Left ventricle myocardium inferior (tissue), 1 donor: Measurements from ENCODE around the gene RBCK1. TPM values are rescaled to one million over a fixed set of nuclear protein-coding genes. Genes with fewer than 3 reads are reported as not detected.

Source experiments
- DNase-seq: peaks from one replicate; pipeline ENCODE4 v3.0.0-alpha.2; 2020
- H3K27ac ChIP-seq: fragments of 200-600 bp; replicated peaks from 2 replicates; pipeline ENCODE4 v1.8.0; 2021
- H3K27me3 ChIP-seq: fragments of 200-600 bp; 2 replicates; pipeline ENCODE4 v1.8.0; 2021; ENCODE audit warnings: low read depth
- H3K36me3 ChIP-seq: fragments of 200-600 bp; 2 replicates; pipeline ENCODE4 v1.8.0; 2021
- H3K4me1 ChIP-seq: fragments of 200-600 bp; 2 replicates; pipeline ENCODE4 v1.8.0; 2021
- H3K4me3 ChIP-seq: fragments of 200-600 bp; 2 replicates; pipeline ENCODE4 v1.8.0; 2021; ENCODE audit warnings: mild to moderate bottlenecking, moderate library complexity
- H3K9me3 ChIP-seq: fragments of 200-600 bp; replicated peaks from 2 replicates; pipeline ENCODE4 v1.8.0; 2021
- intact Hi-C: fragments of 100-400 bp; cut with micrococcal nuclease; formaldehyde crosslinking; loops from one replicate; pipeline ENCODE4 v1.11.0; 2022
- total RNA-seq: library from RNA; stranded (reverse); fragmentation: NEBNext Ultra II Directional; extraction: Animal tissue kit (Norgen Biotek cat#: 25700); gene quantifications from one replicate; pipeline ENCODE4 v1.2.1, GENCODE V29; 2021
- TF ChIP-seq, protein P1 (sequence below): fragments of 200-600 bp; IDR thresholded peaks from 2 replicates; pipeline ENCODE4 v1.8.0; 2021; ENCODE audit warnings: antibody characterized with exemption, mild to moderate bottlenecking, borderline replicate concordance
- donor health status: DM: no; HTN: yes; CAD: no; lungs with severe emphysema.

RBCK1 gene
- total RNA-seq, 1 donor from 2014 or later, result 49.7 TPM

DNA sequence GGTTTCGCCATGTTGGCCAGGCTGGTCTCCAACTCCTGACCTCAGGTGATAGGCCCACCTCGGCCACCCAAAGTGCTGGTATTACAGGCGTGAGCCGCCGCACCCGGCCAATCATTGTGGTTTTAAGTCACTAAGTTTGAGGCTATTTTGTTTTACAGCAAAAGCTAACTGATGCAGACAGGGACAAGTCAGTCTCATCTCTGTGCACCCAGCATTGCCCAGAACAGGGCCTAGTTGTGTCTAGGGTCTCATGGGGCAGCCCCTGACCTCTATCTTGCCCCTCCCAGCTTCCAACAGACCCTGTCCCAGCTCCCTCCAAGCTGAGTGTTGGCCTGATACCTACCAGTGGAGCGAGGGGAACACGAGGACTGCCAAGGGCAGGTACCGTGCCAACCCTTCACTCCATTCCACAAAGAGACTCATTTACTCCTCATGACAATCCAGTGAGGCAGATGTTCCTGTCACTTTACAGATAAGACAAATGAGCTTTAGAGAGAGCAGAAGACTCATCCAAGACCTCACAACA is 8.9 kb upstream of the RBCK1 start:
- intact Hi-C loops, result no loop called here
- TF ChIP-seq, protein P1, sequence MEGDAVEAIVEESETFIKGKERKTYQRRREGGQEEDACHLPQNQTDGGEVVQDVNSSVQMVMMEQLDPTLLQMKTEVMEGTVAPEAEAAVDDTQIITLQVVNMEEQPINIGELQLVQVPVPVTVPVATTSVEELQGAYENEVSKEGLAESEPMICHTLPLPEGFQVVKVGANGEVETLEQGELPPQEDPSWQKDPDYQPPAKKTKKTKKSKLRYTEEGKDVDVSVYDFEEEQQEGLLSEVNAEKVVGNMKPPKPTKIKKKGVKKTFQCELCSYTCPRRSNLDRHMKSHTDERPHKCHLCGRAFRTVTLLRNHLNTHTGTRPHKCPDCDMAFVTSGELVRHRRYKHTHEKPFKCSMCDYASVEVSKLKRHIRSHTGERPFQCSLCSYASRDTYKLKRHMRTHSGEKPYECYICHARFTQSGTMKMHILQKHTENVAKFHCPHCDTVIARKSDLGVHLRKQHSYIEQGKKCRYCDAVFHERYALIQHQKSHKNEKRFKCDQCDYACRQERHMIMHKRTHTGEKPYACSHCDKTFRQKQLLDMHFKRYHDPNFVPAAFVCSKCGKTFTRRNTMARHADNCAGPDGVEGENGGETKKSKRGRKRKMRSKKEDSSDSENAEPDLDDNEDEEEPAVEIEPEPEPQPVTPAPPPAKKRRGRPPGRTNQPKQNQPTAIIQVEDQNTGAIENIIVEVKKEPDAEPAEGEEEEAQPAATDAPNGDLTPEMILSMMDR, result no peak
- no peaks in the 10 kb centered on the region for H3K27me3 ChIP-seq
- H3K4me1 ChIP-seq, result no peaks in the 10 kb centered on the region
- H3K4me3 ChIP-seq, result no peak overlapping the region
- no peaks in the 10 kb centered on the region for H3K9me3 ChIP-seq
- no peak for DNase-seq
- H3K36me3 ChIP-seq, result peaks cover 9% of the 10 kb centered on the region
- H3K27ac ChIP-seq, result no peak overlapping the region

DNA sequence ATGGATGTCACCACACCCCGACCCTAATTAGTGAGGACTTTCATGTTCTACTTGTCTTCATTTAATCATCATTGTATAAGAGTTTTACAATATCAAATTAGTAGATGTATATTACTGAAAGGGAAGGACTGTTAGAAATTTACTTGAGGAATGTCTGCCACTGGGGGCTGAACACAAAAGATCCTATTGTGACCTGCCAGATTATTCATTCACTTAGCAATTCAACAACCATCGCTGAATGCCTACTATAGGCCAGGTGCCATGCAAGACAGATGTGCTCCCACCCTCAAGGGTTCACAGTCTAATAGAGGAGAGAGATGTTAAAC is 8.0 kb upstream of the RBCK1 start:
- H3K36me3 ChIP-seq, result peaks cover 9% of the 10 kb centered on the region
- no peaks in the 10 kb centered on the region for H3K27me3 ChIP-seq
- no peaks in the 10 kb centered on the region for H3K9me3 ChIP-seq
- TF ChIP-seq, protein P1, result no peak
- DNase-seq, result no peak
- no peaks in the 10 kb centered on the region for H3K4me1 ChIP-seq
- H3K27ac ChIP-seq, result no peak overlapping the region
- intact Hi-C loops, result no loop called here
- H3K4me3 ChIP-seq, result no peak overlapping the region

DNA sequence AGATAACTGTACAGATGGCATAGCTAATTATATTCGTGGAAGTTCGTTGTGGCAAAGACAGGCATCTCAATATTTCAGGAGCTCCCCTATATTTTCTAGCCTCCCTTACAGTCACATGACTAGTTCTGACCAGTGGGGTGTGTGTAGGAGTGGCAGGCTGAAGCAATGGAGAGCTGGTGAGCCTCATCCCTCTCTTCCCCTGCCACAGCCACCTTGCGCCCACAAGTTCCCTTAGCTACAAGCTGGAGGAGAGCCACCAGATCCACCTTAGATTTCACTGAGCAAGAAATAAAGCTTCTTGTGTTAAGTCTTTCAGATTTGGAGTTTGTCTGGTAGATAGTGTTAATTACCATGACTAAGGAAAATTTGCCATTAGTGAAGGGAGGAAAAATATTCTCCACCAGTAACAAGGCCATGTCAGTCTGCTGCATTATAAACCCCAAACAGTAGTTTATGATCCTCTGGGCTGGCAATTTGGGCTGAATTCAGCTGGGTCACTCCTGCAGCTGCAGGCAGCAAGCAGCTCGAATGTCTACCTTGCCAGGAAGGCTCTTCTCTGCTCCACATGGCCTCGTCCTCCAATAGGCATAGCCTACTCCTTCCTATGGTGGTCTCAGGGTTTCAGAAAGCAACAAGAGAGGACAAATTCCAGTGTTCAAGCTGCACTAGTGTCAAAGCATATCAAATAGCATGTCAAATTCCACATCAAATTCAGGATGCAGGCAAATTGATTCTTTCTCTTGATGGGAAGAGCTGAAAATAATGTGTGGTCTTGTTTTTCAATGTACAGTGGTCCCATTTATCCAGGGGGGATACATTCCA is 7.4 kb upstream of the RBCK1 start:
- TF ChIP-seq, protein P1, result no peak
- H3K9me3 ChIP-seq, result no peaks in the 10 kb centered on the region
- intact Hi-C loops, result no loop called here
- no peaks in the 10 kb centered on the region for H3K4me1 ChIP-seq
- no peak overlapping the region for H3K27ac ChIP-seq
- H3K4me3 ChIP-seq, result no peak overlapping the region
- no peak for DNase-seq
- no peaks in the 10 kb centered on the region for H3K27me3 ChIP-seq
- peaks cover 9% of the 10 kb centered on the region for H3K36me3 ChIP-seq

DNA sequence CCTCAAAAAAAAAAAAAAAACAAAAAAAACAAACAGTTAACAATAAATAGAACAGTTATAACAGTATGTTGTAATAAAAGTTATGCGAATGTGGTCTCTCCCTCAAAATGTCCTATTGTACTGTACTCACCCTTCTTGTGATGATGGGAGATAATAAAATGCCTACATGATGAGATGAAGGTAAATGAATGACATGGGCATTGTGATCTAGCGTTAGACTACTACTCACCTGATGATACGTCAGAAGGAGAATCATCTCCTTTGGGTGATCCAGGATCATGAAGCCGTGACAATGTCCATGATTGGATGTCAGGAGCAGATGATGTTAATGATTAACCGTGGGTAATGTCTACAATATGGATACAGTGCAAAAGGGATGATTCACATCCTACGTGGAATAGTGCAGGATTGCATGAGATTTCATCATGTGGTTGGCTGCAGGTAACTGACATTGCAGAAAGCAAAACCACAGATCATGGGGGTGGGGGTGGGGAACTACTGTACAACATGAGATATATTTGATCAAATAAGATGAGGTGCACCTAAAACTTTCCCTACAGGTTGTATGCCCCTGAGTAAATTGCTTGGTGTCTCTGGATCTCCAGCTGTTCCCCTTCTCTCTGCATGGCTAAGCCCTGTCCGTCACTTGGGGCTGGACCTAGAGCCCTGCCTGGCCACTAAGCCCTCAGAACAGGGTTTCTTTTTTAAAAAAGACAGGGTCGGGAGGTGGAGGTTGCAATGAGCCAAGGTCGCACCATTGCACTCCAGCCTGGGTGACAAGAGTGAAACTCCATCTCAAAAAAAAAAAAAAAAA is 6.2 kb upstream of the RBCK1 start:
- intact Hi-C loops, result no loop called here
- no peak overlapping the region for H3K27ac ChIP-seq
- H3K4me3 ChIP-seq, result no peak overlapping the region
- no peak for DNase-seq
- TF ChIP-seq, protein P1, result no peak
- no peaks in the 10 kb centered on the region for H3K36me3 ChIP-seq
- H3K9me3 ChIP-seq, result no peaks in the 10 kb centered on the region
- H3K27me3 ChIP-seq, result no peaks in the 10 kb centered on the region
- peaks cover 1% of the 10 kb centered on the region for H3K4me1 ChIP-seq

DNA sequence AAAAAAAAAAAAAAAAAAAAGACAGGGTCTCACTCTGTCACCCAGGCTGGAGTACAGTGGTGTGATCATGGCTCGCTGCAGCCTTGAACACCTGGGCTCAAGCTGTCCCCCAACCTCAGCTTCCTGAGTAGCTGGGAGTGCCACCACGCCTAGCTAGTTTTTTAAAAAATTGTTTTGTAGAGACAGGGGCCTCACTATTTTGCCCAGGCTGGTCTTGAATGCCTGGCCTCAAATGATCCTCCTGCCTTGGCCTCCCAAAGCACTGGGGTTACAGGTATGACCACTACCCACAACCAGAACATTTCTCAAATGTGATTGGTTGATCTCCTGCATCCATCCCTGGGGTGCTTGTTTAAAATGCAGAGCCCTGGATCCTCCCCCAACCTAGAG is 5.6 kb upstream of the RBCK1 start:
- no peaks in the 10 kb centered on the region for H3K36me3 ChIP-seq
- H3K27ac ChIP-seq, result no peak overlapping the region
- TF ChIP-seq, protein P1, result no peak
- H3K4me1 ChIP-seq, result peaks cover 7% of the 10 kb centered on the region
- H3K9me3 ChIP-seq, result no peaks in the 10 kb centered on the region
- no peak overlapping the region for H3K4me3 ChIP-seq
- DNase-seq, result no peak
- no peaks in the 10 kb centered on the region for H3K27me3 ChIP-seq
- intact Hi-C loops, result no loop called here
